ENCODE measurements around the gene UBR3.
"Not testable (repeated sequence)": the region's sequence is repeated elsewhere in the genome, so short reads cannot be mapped to it uniquely, and the experiment has no call there.

The UBR3 gene

DNA sequence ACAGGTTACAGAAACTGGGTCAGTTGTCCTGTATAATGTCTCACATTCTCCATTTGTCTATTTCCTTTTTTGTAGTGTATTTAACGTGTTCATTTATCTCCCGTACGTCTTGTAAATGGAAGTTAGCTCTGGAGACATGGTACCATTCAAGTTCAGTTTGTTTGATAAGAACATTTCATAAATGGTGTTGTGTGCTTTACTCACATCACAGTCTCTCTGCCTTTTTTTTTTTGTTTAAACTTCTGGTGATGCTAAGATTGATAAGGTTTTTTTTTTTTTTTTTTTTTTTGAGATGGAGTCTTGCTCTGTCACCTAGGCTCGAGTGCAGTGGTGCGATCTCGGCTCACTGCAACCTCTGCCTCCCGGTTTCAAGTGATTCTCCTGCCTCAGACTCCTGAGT, 41.7 kb downstream of the UBR3 start:
- no peak for DNase-seq (ENCODE audit: low read depth in 3 of 3, low spot score in 1 of 3)

DNA sequence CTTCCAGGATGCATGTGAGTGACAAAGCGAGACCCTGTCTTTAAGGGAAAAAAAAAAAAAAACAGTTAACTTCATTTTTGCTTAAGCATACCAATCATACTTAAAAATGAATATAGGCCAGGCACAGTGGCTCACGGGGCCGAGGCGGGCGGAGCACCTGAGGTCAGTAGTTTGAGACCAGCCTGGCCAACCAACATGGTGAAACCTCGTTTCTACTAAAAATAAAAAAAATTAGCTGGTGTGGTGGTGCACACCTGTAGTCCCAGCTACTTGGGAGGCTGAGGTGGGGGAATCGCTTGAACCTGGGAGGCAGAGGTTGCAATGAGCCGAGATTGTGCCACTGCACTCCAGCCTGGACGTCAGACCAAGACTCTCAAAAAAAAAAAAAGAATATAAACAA, 44.1 kb downstream of the UBR3 start:
- DNase-seq (ENCODE audit: low read depth in 3 of 3, low spot score in 1 of 3): not testable (repeated sequence)

DNA sequence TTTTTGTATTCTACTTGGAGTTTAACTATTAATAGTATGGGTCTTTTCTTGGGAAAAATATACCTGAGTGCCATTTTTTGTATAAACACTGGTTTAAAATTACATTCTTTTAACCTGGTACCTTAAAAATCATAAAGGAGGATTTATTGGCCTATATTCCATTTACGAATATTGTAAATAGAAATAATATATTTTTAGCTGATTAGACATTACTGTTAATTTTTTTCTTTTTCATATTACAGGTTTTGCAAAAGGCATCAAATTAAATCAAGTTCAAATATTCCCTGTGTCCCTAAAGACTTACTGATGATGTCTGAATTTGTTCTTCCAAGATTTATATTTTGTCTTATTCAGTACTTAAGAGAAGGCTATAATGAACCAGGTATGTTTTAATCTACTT, 44.7 kb downstream of the UBR3 start:
- DNase-seq (ENCODE audit: low read depth in 3 of 3, low spot score in 1 of 3): no peak

DNA sequence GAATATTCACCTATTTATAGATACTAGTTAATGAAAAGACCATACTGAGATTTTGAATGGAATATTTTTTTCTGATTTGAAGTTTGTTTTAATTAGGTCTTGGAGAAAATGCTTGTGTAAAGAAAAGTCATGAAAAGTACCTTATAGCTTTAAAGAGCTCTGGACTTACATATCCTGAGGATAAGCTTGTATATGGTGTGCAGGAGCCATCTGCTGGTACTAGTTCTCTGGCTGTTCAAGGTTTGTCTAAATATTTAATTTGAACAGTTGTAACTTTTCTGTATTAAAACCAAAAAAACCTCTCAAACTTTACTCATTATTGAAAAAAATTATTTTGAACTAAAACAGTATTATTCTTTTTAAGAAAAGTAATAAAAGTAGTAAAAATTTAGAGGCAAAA, 50.1 kb downstream of the UBR3 start:
- no peak for DNase-seq (ENCODE audit: low read depth in 3 of 3, low spot score in 1 of 3)

DNA sequence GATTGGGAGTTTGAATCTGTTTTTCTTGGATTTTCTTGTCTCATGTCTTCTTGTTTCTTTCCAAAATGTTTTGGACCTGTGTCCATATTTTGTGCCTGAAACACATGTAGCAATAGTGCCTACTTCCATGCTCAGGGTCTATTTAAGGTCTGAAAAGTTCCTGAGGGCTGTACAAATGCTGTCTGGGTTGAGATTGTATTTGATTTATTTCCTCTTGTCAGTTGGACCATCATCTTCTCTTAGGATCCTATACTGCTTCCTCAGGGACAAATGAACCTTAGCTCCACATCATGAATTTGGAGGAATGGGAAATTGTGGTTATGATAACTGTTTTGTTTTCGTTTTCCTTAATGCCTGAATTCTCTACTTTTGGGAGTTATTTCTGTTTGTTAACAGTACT, 59.9 kb downstream of the UBR3 start:
- no peak for DNase-seq (ENCODE audit: low read depth in 3 of 3, low spot score in 1 of 3)

DNA sequence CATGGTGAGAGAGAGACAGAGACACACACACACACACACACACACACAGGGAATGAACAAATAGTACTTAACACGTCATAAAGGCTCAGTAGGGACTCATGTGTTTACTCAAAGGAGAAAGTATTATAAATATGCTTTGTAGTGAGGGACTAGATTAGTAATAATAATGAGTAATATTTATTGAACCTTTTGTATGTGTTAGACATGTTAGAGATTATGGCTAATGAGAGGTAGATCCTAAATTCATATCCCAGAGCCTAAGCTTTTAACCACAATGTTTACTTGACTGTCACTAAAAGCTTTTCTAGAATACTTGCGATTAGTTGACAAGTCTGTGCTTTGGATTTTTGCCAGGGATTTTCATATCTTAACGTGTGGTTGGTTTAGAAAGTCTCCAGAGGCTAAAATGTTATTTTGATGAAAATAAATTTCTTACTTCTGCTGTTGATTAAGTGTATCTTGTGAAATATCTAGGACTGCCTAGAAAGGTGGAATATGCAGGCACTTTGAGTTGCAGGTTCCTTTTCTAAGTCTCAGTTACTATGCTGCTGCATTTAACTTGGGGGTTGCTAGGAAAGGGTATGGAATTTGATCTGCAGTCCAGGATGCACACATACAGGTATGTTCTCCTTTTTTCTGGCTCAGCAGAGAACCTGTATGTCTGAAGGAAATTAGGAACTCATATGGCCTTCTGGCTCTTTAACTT, 64.5 kb downstream of the UBR3 start:
- no peak for DNase-seq (ENCODE audit: low read depth in 3 of 3, low spot score in 1 of 3)

DNA sequence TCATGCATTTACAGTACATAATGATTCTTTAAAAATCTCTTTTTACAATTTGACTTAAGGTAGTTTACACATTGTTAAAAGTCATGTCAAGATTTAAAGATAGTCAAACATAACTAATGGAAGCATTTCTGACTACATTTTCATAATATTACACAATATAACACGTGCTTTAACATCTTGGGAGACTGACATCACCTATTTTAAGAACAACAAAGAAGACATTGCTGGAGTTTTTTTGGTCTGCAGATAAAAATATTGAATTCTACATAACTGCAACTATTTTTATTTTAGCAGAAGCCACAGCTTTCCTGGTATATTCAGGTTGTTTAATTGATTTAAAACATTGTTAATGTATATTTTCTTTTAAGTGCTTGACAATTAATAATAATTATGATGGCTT, 65.7 kb downstream of the UBR3 start:
- DNase-seq (ENCODE audit: low read depth in 3 of 3, low spot score in 1 of 3): no peak

DNA sequence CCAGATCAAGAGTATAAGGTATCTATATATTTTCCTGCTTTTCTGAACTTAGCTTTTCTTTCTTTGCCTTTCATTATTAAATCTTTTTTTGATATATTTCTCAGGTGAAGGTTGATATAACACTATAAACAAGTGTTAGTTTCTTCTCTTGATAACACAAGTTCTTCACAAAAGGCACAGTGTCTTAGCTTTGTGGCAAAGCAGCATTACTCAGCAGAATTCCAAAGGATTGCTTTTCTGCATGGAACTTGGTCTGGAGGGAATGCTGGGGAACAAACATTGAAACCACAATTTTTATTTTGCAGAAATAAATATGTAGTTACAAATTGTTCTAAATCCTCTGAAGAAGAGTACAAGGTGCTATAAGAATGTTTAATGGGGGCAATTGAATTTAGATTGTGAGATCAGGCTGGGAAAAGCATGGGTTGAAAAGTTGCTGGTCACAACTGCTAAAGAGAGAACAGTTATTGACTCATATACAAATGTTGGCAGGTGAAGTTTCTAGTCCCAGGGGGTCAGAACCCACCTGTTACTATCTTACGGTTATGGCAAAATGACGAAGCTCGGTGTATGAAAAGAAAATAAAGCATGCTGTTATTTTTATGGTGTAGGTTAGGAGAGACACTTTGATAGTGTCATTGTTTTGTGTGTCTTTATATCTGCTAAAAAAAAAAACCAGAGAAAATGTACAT, 68.2 kb downstream of the UBR3 start:
- DNase-seq (ENCODE audit: low read depth in 3 of 3, low spot score in 1 of 3): no peak

DNA sequence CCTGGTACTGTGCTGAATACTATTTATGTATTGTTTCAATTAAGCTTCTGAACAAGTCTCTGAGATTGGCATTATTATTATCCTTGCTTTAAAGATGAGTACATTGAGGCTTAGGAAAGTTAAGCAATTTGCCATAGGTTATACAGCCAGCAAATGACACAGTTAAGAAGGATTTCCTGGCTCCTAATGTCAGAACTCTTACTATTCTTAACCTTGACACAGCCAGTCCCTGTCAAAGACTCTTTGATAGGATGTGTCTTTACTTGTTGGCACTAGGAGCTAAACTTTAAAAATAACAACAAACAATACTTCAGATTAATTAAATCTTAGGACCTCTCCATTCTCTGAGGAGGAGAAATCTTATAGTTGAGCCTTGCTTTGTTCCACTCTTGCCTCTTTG, 70.6 kb downstream of the UBR3 start:
- no peak for DNase-seq (ENCODE audit: low read depth in 3 of 3, low spot score in 1 of 3)

DNA sequence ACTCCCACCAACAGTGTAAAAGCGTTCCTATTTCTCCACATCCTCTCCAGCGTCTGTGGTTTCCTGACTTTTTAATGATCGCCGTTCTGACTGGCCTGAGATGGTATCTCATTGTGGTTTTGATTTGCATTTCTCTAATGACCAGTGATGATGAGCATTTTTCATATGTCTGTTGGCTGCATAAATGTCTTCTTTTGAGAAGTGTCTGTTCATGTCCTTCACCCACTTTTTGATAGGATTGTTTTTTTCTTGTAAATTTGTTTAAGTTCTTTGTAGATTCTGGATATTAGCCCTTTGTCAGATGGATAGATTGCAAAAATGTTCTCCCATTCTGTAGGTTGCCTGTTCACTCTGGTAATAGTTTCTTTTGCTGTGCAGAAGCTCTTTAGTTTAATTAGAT, 72.8 kb downstream of the UBR3 start:
- DNase-seq (ENCODE audit: low read depth in 3 of 3, low spot score in 1 of 3): not testable (repeated sequence)

DNA sequence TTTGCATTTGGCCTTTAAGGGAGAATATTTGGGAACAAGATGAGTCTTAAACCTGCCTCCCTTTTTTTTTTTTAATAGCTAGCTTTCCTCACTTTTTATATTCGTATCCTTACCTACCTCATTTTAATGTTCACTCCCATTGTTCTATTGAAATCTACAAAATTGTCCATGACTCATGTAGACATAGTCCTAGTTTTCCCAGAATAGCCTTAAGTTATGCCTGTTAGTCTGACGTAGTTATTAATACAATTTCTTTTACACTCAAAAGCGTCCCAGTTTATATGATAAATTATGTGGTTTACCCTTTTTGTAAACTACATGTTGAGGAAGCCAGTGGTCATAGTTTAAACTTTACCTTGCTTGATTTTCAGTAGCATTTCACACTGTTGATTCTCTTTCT, 73.4 kb downstream of the UBR3 start:
- no peak for DNase-seq (ENCODE audit: low read depth in 3 of 3, low spot score in 1 of 3)

DNA sequence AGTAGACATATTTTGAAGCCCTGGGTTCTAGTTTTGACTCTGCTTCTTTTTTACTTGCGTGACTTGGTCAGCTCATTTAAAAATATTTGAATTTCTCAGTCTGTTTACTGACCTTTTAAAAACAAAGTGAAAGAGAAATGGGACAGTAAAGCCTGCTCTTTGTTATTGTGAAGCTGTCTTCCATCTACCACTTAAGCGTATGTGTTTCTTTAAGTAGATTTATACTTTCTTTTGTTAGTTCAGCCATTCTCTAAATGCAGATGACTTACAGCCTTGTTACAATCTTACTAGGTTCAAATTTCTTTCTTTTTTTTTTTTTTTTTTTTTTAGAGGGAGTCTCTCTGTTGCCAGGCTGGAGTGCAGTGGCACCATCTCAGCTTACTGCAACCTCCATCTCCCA, 79.5 kb downstream of the UBR3 start:
- no peak for DNase-seq (ENCODE audit: low read depth in 3 of 3, low spot score in 1 of 3)

DNA sequence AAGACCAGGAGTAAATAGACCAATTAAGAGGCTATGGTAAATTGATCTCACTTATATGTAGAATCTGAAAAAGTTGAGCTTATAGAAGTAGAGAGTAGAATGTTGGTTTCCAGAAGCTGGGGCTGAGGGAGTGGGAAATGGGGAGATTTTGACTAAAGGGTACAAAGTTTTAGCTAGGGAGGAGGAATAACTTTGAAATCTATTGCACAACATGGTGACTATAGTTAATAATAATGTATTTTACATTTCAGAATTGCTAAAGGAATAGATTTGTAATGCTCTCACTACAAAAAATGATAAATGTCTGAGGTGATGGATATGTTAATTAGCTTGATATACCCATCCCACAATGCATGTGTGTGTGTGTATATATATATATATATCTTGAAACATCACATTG, 82.1 kb downstream of the UBR3 start:
- no peak for DNase-seq (ENCODE audit: low read depth in 3 of 3, low spot score in 1 of 3)

DNA sequence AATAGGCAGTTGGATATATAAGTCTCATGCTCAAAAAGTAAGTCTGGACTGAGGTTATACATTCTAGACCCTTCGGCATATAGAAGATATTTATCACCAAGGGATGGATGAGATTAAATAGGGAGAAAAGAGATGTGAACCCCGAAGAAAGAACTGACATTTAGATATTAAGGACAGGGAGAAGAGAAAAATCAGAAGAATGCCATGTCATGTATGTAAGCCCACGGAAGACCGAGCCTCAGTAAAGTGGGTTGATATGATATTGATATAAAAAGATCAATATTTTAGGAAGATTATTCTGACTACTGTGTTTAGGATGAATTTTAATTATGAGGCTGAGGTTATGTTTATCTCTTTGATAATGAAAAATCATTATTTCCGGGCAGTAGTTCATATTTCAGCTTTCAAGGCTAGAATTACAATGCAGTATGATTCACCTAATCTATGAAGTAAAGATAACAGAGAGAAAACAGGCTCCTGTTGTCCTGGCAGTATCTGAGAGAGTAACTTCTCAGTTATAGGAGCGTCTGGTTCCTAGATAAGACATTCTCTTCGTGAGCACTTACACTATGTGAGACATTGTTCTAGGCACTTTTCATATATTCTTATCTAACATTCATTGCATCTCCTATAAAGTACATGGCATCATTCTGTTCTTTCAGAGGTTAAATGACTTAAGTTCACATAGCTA, 83.0 kb downstream of the UBR3 start:
- no peak for DNase-seq (ENCODE audit: low read depth in 3 of 3, low spot score in 1 of 3)

DNA sequence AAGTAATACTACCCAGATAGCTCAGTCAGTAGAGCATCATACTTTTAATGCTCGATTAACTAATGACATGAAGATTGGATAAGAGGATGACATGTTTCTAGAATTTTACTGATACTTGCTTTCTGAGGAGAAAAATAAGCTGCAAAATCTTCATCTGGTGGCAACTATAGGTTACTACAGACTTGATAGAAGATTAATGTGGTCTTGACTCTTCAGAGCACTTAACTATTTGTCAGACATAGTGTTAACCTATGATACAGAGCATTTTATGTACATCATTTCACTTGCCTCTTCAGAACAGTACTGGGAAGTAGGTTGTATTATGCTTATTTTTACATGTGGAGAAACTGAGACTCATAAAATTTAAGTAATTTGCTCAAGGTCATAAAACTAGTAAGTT, 83.9 kb downstream of the UBR3 start:
- DNase-seq (ENCODE audit: low read depth in 3 of 3, low spot score in 1 of 3): no peak

DNA sequence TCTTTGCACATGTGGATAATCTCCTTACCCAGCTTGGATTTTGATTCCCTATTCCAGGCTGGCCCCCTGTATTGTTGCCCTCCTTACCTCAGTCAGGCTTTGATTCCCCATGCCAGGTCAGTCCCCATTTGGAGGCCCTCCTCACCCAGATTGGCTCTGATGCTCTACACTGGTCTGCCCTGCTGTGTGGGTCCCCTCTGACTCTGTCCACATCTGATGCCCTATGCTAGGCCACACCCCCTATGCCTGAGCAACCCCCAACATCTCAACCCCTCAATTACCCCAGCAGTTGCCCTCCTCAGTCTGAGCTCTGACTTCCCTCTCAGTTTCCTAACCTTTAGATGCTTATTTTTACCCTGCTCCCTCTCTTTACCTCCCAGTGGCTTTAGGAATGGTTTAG, 89.4 kb downstream of the UBR3 start:
- DNase-seq (ENCODE audit: low read depth in 3 of 3, low spot score in 1 of 3): no peak

DNA sequence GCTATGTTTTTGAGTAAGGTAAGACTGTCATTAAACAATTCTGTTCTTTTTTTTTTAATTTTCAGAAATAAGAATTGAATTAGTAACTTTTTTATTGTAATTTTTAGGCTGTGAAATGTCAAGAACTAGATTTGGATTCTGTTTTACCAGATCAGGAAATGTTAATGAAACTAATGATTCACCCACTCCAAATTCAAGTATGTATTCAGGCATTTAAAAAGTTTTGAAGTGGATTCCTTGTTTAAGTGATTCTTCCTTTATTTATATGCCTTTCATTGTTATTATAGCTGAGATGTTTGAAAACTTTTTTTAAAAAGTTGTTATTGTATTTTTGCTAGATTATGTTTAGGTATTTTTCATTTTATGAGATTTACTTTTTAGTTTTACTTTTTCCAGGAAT, 96.7 kb downstream of the UBR3 start:
- DNase-seq (ENCODE audit: low read depth in 3 of 3, low spot score in 1 of 3): no peak

DNA sequence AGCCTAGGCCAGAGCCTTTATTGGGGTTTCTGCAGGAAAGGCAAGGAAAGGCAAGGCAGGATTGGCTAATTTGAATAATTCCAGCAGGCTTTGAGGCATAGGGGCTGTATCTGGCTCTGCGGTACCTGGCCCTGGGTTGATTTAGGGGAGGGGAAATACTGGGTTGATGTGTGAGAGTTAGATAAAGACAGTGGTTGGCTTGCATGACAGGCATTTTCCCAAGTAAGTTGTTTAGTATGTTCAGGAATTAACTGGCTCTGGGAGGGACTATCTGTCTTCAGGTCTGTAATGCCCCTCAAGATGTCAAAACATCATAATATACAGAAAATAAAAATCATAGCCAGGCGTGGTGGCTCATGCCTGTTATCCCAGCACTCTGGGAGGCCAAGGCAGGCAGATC, 98.7 kb downstream of the UBR3 start:
- no peak for DNase-seq (ENCODE audit: low read depth in 3 of 3, low spot score in 1 of 3)

DNA sequence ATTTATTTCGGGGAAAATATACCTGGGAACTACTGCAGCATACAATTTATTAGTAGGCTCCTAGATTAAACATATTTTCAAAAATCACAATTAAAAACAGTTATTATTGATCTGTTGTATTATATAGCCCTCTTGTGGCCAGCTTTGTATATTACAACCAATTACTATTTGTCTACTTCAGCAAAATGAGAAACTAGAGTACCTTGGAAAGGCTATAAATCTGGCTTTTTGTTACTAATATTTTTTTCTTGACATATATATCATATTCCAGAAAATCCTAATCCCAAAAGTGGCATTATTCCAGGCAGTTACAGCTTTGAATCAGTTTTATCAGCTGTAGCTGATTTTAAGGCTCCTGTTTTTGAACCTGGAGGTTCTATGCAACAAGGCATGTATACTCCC, 101.2 kb downstream of the UBR3 start:
- DNase-seq (ENCODE audit: low read depth in 3 of 3, low spot score in 1 of 3): no peak

DNA sequence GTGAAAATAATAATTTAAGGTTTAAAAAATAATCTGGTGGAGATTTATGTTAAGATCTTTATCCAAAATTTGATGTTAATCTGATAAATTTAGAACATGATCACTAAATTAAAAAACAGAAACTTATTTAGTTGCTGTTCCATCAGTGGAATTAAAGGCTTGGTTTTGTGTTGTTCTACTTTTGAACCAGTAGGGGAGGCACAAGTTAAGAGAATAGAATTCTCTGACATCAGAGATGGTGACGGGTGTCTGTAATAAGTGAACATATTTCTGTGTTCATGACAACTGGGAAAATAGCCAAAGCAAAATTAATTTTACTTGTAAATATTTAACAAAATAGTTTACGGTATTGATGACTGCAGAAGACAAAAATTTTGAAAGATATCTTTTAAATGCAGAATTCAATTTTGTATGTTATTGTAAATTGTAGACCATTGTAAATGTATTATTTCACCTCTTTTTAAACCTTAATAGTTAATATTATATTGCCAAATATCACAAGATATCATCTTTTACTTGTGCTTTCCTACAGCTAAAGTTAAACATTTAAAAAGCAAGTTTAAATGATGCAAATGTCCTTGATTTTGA, 106.0 kb downstream of the UBR3 start:
- DNase-seq (ENCODE audit: low read depth in 3 of 3, low spot score in 1 of 3): no peak

DNA sequence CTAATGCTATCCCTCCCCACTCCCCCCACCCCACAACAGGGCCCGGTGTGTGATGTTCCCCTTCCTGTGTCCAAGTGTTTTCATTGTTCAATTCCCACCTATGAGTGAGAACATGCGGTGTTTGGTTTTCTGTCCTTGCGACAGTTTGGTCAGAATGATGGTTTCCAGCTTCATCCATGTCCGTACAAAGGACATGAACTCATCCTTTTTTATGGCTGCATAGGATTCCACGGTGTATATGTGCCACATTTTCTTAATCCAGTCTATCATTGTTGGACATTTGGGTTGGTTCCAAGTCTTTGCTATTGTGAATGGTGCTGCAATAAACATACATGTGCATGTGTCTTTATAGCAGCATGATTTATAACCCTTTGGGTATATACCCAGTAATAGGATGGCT, 109.4 kb downstream of the UBR3 start:
- not testable (repeated sequence) for DNase-seq (ENCODE audit: low read depth in 3 of 3, low spot score in 1 of 3)

DNA sequence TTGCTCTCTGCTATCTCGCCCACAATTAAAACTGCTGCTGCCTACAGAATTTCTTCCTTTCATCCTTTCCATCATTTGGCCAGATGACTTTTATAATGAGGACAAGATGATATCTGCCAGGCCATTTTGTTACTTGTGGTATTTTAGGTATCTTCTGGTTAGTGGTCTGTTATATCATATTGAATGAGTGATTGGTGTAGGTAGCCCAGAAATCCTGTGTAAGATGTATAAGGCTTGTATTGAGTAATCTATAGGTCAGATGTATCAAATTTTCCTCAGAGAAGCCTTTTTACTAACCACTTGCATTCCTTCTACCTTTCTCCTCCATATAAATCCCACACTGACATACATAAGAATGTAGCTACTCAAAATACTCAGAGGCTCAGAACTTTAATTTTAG, 118.3 kb downstream of the UBR3 start:
- no peak for DNase-seq (ENCODE audit: low read depth in 3 of 3, low spot score in 1 of 3)
